HTERT RPE-1 (cell line): Measurements from ENCODE around the gene CDC42BPB.

Source experiments
- in situ Hi-C: fragments of 300-500 bp; cut with MboI; formaldehyde crosslinking; loops from 4 replicates; pipeline ENCODE4 v1.14.3; 2020; ENCODE audit warnings: low sequenced_read_pairs

CDC42BPB gene

GRCh38 chr14:102971314-102971713 lies 86.0 kb downstream of the CDC42BPB start:
- in situ Hi-C loops: no loop called here

- in situ Hi-C loops: no loop called here
Observed at GRCh38 chr14:102970496-102970895, 86.9 kb downstream of the CDC42BPB start.

- in situ Hi-C loops: no loop called here
Observed at GRCh38 chr14:102969901-102970300, 87.4 kb downstream of the CDC42BPB start.

- in situ Hi-C loops: no loop called here
Observed at GRCh38 chr14:102969060-102969791, 88.1 kb downstream of the CDC42BPB start.

GRCh38 chr14:102968306-102968705 lies 89.0 kb downstream of the CDC42BPB start:
- in situ Hi-C loops: no loop called here

GRCh38 chr14:102967506-102967795 lies 89.9 kb downstream of the CDC42BPB start:
- in situ Hi-C loops: no loop called here

GRCh38 chr14:102966681-102967505 lies 90.5 kb downstream of the CDC42BPB start:
- in situ Hi-C loops: no loop called here

GRCh38 chr14:102965971-102966655 lies 91.2 kb downstream of the CDC42BPB start:
- in situ Hi-C loops: no loop called here

GRCh38 chr14:102965282-102965681 lies 92.1 kb downstream of the CDC42BPB start:
- in situ Hi-C loops: no loop called here

- in situ Hi-C loops: no loop called here
Observed at GRCh38 chr14:102964152-102964730, 93.1 kb downstream of the CDC42BPB start.

GRCh38 chr14:102962111-102962627 lies 95.2 kb downstream of the CDC42BPB start:
- in situ Hi-C loops: no loop called here

- in situ Hi-C loops: no loop called here
Observed at GRCh38 chr14:102958461-102958860, 98.9 kb downstream of the CDC42BPB start.

- in situ Hi-C loops: no loop called here
Observed at GRCh38 chr14:102957222-102957621, 100.1 kb downstream of the CDC42BPB start.

- in situ Hi-C loops: no loop called here
Observed at GRCh38 chr14:102955636-102956408, 101.5 kb downstream of the CDC42BPB start.

GRCh38 chr14:102954081-102954789 lies 103.1 kb downstream of the CDC42BPB start:
- in situ Hi-C loops: no loop called here

GRCh38 chr14:102953100-102953499 lies 104.2 kb downstream of the CDC42BPB start:
- in situ Hi-C loops: no loop called here

GRCh38 chr14:102952276-102952675 lies 105.1 kb downstream of the CDC42BPB start:
- in situ Hi-C loops: no loop called here

- in situ Hi-C loops: no loop called here
Observed at GRCh38 chr14:102951799-102952198, 105.5 kb downstream of the CDC42BPB start.

GRCh38 chr14:102951034-102951433 lies 106.3 kb downstream of the CDC42BPB start:
- in situ Hi-C loops: no loop called here
